Activated T-cell treated with anti-CD3 and anti-CD28 coated beads for 24 hours (primary cell): ENCODE data around the gene PAK1.
"Not testable (repeated sequence)": the region's sequence is repeated elsewhere in the genome, so short reads cannot be mapped to it uniquely, and the experiment has no call there.

Source experiments
- DNase-seq: peaks from one replicate; pipeline ENCODE4 v3.0.0-alpha.2; 2020; ENCODE audit warnings: low read depth

Gene PAK1

DNA sequence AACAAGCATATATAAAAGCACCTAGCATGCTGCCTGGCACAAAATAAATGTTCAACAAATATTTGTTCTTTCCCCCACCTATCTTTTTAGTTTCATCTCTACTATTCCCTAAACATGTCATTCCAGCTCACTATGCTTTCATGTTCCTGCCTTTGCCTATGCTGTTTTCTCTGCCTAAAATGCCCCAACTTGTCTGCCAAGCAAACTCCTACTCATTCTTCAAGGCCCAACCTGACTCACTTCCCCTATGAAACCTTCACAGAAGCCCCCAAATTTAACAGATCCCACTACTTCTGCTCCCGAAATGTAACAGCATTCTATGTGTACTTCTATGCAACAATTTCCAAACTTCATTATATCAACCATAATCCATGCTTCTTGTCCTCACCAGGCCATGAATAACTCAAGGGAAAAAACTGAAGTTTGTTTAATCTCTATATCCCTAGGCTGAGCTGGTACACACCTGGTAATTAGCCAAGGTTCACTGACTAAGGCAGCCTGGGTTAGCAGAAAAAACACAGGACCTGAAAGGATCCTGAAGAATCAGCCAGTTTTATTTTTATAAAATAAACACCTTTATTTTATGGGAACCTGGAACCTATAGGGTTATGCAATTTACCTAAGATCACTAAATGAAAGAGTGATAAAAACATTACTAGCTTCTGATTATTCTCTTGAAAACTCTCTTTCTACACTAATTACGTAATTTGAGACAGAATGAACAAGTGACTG lies 72.2 kb downstream of the PAK1 start:
- DNase-seq: no peak

DNA sequence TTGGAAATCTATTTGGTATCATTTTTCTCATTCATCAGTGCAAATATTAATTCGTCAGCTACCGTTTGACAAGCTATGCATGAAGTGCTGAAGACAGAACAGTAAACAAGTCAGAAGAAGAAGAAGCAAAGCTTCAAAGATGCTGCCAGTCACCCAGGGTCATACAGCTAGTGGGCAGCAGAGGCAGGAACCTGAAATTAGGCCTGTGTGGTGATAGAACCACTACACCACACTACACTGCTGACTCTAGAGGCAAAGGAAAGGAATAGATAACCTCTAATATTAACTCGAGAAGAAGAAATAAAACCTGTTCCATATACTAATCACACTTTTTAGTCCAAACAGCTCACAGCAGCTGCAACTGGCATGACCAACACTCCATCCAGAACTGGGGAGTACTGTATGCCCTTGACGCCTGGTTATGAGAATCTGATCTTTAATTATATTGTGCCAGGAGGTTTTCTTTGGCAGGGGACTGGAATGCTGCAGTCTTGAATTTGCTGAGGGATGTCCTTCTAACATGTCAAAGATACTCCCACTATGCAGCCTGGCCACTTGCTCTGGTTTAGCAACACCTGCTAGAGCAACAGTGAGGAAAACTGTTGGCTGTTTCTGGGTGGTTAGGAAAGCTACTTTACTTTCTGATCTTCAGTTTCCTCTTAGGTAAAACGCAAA lies 73.0 kb downstream of the PAK1 start:
- DNase-seq: no peak

DNA sequence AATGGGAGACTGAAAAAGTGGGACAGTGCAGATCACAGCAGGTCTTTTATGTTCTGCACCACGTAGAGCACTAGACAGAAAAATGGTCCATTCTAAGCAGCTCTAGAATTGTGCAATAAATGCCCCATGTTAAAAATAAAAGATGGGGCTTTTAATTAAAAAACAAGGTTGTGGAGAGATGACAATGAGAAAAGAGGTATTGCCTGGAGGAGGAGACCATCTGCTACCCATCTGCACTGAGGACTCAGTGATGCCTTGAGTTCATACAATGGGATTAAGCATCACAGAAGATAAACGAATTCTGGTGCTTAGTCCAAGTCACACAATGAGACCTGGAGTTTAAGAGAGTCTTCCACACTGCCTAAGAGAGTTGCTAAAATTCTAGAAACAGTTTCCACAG lies 73.6 kb downstream of the PAK1 start:
- DNase-seq: no peak

DNA sequence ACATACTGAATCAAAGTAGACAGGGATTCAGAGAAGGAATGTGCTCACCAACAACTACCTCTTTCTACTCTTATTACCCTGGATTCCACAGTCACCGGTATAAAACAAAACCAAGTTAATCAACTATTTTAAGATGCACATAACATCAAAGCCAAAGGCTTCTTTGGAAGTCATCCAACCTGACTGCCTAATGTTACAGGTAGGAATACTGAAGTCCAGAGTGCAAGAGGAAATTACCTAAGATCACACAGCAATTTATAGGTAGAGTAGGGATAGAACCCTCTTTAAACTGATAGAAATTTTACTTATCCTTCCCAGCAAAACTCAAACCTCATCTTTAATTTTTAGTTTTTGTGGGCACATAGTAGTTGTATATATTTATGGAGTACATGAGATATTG lies 76.3 kb downstream of the PAK1 start:
- no peak for DNase-seq

DNA sequence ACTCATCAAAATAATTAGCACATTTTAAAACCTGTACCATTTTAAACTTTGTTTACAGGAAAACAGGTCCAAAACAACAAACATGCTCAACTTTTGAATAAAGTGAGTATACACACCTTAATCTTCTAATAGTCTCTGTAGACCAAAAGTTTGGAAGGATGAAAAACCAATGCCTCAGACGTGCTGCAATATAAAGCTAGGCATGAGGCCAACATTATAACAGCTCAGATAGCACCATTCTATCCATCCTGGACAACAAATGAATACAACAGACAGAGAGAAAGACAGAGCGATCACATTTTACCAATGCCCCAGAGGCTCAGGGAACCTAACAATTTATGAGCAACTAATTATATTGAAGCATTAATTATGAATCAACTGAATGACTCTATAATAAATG lies 77.0 kb downstream of the PAK1 start:
- DNase-seq: no peak

DNA sequence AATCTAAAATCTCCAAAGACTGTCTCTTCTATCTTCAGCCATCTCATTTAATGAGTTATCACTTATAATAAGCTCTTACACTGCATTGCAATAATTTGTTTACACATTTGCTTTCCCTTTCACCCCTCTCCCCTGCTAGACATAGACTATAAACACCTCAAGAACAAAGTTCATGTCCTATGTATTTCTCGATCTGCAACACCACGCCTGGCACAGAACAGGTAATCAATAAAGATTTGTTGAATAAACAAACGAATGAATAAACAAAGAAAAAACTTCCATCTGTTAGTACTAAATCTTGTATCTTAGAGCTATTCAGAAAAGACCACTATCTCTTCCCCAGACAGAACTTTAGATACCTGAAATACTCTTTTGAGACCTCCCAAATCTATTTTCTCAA lies 77.6 kb downstream of the PAK1 start:
- DNase-seq: no peak

DNA sequence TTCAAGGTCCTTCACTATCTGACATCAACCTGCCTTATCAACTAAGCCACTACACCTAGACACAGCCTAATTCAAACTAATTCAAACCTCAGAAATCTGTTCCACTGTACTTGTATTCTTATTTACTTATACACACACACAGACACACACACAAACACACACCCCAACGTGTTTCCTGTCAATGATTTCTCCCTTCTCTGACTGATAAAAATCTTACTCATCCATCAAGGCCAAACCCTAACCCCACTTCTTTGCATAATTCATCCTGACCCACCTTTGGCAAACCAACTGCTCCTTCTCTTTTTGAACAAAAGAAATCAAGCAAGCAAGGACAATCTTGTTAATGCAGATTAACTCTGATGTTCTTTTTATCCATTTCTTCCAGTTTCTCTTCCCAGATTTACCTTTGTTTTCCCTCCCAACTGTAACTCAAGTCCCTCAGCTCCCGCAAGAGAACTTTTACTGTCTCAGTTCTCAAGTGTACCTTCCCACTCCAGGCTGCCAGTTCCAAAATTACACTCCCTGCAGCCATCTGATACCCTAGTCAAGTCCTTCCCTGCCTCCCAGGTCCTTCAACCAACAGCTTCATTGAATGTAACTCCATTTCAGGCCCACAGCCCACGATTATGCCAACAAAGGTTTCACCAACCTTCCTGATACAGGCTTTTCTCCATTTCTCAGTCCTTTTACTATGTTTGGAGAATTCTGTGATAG lies 78.3 kb downstream of the PAK1 start:
- DNase-seq: no peak

DNA sequence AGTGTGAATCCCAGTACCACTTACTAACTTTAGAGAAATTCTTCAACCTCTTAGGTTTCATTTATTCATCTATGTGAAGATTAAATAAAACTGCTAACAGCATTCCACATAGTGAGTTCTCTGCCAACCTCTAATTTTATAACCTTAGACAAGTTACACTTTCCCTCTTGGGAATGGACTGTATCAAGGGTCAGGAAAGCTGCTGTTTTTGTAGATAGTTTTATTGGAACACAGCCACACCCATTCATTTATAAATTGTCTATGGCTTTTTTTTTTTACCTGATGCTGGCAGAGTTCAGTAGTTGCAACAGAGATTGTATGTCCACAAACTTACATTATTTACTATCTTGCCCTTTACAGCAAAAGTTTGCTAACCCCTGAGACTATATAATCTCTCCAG lies 81.1 kb downstream of the PAK1 start:
- no peak for DNase-seq

DNA sequence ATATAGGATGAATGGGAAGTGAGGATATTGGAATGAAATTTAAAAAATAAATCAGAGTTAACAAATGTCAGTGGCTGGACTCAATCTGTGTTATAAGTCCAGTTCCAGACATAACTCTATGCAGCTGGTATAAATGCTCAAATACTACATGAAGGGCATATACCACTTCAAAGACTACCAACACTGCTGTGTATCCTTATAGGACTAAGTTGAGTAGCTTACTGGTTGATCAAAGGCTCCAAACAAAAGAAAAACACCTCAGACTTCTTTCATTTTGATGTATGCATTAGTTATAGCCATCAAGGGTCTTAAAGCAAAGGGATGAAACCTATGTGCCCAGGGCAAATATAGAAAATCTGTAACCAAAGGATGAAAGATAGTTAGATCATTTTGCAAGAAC lies 86.2 kb downstream of the PAK1 start:
- no peak for DNase-seq

DNA sequence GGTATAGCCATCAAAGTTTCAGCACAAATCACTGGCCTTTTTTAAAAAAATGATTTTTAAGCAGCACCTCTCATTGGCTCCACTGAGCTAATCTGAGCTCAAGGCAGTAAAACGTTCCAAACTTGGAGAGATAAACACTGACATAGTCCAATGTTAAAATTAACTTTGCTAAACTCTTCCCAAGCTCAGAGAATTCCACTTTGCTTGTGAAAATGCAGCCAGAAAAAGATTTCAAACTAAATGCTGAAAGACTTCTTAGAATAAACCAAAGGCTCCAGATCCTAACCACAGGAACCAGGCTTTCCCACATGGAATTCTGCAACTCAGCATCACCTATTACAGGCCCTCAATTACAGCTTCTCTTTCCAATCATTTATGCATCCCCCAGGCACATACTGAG lies 87.7 kb downstream of the PAK1 start:
- DNase-seq: no peak

DNA sequence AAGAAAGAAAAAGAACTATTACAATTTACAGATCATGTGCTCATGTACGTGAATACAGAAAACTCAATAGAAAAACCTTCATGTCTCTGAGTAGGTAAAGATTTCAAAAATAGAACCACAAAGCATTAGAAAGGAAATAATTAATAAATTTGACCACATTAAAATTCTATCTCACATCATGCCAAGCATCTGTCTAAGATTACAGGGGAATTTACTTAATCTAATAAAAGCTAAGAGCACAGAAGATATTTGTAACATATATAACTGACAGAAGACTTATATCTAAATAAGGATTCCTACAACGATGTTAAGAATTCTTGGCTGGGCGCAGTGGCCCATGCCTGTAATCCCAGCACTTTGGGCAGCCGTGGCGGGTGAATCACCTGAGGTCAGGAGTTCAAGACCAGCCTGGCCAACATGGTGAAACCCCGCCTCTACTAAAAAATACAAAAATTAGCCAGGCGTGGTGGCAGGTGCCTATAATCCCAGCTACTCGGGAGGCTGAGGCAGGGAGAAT lies 88.6 kb downstream of the PAK1 start:
- DNase-seq: not testable (repeated sequence)

DNA sequence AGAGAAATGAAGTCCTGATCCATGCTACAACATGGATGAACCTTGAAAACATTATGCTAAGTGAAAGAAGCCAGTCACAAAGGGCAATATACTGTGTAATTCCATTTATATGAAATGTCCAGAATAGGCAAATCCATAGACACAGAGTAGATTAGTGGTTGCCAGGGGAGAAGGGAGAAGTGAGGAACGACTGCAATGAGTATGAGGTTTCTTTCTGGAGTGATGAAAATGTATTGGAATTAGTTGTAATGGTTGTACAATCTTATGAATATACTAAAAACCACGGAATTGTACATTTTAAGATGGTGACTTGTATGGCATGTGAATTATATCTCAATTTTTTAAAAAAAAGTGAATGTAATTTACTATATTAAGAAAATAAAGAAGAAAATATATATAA lies 89.3 kb downstream of the PAK1 start:
- no peak for DNase-seq

DNA sequence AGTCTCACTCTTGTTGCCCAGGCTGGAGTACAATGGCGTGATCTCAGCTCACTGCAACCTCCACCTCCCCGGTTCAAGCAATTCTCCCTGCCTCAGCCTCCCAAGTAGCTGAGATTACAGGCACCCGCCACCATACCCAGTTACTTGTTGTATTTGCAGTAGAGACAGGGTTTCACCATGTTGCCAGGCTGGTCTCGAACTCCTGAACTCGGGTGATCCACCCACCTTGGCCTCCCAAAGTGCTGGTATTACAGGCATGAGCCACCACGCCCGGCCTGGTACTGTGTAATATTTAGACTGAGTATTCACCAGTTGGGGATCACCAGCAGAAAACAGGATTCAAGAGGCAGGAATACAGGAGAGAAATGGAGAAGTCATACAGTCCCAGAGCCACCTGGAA lies 90.5 kb downstream of the PAK1 start:
- not testable (repeated sequence) for DNase-seq

DNA sequence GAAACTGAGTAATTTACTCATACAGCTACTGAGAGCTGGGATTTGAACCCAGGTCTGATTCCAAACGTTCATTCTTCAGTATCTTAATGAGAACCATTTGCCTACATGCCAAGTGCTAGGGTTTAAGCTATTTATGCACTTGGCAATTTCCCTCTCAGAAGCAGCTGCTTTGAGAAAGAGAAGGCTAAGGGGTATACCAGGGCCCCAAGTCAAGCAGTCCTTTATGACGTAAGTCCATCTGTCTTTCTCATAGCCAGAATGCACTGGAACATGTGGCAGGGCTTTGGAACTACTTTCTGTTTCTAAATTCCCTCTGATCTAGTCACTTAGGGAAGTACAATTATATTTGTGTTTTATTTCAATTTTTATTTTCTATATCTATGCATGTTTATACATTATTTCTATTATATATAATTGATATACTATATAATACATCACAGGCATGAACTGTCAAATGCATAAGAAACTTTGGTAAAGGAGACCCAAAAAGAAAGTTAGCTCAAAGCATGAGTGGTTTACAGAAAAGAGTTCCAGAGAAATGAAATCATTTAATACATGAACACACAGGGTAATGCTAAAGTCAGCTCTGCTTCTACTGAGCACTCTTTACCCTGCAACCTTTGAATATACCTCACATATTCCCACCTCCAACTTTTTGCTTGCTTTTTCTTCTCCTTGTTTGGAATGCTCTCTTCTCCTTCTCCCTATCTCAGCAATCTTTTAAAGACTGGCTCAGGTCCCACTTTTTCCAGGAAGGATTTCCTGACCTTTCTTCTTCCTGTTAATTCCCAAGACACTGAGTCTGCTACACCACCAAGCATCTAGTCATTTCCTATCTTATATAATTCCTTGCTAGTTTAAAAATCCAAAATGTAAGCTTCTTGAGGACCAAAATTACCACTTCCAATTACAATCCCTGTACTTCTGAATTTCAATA lies 91.9 kb downstream of the PAK1 start:
- no peak for DNase-seq

DNA sequence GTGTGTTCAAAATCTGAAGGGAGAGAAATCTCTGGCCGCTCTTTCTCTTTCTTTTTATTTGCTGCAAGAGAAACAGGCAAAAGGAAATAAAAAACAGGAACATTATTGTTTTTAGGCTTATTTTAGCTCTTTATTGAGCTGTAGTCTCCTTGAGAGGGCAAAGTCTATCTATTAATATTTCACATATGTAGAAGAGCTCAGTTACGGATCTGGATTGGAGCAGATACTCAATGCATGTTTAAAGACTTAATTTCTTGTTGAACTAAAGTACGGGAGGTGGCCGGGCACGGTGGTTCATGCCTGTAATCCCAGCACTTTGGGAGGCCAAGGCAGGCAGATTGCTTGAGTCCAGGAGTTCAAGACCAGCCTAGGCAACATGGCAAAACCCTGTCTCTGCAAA lies 94.0 kb downstream of the PAK1 start:
- DNase-seq: no peak

DNA sequence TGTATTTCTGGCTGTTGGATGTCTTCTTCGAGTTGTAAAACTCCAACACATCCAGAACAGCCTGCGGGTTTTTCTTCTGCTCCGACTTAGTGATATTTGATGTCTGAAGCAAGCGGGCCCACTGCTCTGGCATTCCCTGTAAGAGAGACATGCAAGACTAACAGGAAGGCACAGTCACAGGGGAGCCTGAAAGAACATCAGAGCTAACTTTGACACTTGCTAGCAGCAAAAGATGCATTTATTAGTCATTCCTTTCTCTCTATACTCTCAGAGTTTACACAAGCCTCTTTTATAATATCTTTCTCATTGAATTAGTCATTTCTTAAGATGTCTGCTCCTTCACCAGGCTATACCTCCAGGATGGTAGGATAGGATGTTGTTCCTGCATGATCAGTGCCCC lies 94.6 kb downstream of the PAK1 start:
- DNase-seq: no peak

DNA sequence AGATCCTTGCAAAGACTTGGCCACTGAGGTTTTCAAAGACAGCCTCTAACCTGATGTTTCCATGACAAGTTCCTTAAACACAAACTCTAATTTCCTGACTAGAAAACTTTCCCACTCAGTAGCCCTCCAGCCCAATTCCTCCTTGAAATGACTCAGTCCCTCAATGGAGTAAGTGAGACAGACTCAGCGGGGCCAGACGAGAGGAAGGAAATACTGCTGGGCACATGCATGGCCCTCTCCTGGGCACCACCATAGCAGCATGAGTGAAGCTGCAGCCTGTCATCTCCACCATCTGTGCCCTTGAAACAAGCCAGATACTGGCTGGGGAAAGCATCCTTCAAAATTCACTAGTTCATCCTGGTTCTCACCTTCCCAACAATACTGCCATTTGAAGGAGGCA lies 96.2 kb downstream of the PAK1 start:
- DNase-seq: no peak

DNA sequence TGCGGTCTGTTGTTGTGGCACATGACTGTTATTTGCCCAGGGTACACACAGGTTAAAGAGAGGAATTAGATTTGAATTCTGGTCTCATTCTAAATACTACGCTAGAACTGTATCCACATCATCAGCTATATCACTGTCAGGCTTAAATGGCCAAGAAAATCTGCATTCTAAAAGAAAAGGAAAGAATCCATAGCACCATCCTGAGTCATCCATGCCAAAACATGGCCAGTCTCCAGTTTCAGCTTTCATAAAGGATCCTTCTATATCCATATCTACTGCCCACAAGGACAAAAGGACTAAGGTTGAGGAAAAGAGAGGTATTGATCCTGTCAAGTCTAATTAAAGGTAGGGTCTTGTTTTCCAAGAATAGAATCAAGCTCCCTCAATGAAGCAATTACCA lies 98.8 kb downstream of the PAK1 start:
- no peak for DNase-seq

DNA sequence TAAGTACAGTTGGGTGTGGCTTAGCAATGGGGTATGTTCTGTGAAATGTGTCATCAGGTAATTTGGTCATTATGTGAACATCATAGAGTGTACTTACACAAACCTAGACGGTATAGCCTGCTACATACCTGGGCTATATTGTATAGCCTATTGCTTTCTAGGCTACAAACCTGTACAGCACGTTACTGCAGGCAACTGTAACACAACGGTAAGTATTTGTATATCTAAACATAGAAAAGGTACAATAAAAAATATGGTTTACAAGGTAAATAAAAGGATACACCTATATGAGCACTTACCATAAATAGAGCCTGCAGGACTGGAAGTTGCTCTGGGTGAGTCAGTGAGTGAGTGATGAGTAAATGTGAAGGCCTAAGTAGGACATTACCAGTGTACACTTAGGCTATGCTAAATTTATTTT lies 99.3 kb downstream of the PAK1 start:
- no peak for DNase-seq

DNA sequence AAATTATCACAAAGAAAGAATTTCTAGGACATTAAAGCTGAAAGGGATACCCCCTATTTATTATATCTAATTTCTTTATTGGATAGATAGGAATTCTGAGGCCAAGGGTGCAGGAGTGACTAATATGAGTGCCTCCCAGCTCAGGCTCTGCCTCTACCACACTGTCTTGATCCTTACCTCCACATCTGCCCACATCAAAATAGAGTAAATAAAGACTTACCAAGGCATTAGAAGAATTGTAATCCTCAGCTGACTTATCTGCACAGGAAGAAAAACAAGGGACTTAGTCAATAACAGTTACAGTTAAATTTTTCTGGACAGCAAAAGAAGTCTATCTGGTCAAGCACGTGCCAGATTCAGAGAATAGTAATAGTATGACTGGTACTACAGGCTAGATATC lies 99.8 kb downstream of the PAK1 start:
- no peak for DNase-seq

DNA sequence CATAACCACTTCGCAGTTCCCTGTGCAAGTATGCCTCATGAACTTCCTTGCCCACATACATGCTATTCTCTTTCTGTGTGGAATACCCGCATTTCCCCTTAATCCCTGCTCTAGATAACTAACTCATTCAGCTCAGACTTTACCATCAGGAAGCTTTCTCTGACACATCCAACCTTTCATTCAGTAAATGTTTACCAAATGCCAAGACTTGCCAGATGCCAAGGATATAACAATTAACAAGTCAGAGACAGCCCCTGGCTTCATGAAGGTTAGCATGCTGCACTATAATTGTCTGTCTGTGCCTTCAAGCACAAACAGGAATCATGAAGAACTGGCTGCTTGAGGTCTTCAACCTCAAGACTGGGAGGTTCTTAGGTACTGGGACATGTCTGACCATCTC lies 101.2 kb downstream of the PAK1 start:
- DNase-seq: no peak

DNA sequence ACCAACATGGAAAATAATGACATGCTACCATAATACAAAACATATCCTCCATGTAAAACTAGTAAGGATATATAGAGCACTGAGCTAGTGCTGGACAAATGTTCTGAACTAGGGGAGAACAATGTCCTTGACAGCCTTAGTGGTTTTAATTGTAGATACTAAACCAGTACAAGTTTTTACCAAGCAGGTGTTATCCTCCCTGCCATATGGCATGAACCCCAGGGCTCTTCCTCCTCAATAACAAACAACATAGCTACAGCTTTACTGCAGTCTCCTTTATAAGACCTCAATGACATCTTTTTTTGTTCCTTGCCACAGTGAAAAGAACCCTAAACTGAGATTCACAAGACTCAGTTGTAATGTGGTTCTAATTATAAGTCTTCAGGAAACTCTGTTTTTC lies 102.2 kb downstream of the PAK1 start:
- no peak for DNase-seq
